ENCODE data around the gene HIPK2.

GRCh38 chr7:139698278-139698677 is 79.5 kb downstream of the HIPK2 start:
- no peak for TF ChIP-seq POLR2A (IDR thresholded peaks at IDR 0.05)
- TF ChIP-seq, protein P1, sequence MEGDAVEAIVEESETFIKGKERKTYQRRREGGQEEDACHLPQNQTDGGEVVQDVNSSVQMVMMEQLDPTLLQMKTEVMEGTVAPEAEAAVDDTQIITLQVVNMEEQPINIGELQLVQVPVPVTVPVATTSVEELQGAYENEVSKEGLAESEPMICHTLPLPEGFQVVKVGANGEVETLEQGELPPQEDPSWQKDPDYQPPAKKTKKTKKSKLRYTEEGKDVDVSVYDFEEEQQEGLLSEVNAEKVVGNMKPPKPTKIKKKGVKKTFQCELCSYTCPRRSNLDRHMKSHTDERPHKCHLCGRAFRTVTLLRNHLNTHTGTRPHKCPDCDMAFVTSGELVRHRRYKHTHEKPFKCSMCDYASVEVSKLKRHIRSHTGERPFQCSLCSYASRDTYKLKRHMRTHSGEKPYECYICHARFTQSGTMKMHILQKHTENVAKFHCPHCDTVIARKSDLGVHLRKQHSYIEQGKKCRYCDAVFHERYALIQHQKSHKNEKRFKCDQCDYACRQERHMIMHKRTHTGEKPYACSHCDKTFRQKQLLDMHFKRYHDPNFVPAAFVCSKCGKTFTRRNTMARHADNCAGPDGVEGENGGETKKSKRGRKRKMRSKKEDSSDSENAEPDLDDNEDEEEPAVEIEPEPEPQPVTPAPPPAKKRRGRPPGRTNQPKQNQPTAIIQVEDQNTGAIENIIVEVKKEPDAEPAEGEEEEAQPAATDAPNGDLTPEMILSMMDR (IDR thresholded peaks at IDR 0.05) = no peak

Measured in body of pancreas (tissue), 4 donors.